GM19468 (cell line): ENCODE data around the gene OR10G8.
A peak's percentile ranks its signal among the peaks of the same experiment; 100 is the strongest.
"Not testable (repeated sequence)": the region's sequence is repeated elsewhere in the genome, so short reads cannot be mapped to it uniquely, and the experiment has no call there.

ENCODE experiments used
- ATAC-seq: cut with Tn5 transposase; IDR thresholded peaks from one replicate; pipeline ENCODE4 v1.9.1; 2021; ENCODE audit warnings: mild to moderate bottlenecking, moderate library complexity, moderate number of reproducible peaks; ENCODE audit not compliant: unreplicated experiment; ENCODE audit errors: extremely low read depth

The OR10G8 gene

GRCh38 chr11:124026498-124026897, at the start of gene OR10G8:
OR10G8 (plus strand) TSS chr11:124026798; CDS start chr11:124029623, 2,825 bp downstream.
- ATAC-seq: no peak

- ATAC-seq: no peak
These were observed 48.8 kb upstream of the OR10G8 start, which contains the start of gene OR10S1 for GRCh38 chr11:123977731-123978347. OR10S1 (minus strand) TSS chr11:123977781; CDS start chr11:123977664, 117 bp downstream.

- ATAC-seq: no peak
These were observed 47.3 kb upstream of the OR10G8 start for GRCh38 chr11:123979311-123979710.

- ATAC-seq: no peak
These were observed 31.5 kb upstream of the OR10G8 start, which contains the start of gene OR10G6 for GRCh38 chr11:123995119-123995518. OR10G6 (minus strand) TSS chr11:123995161; CDS start chr11:123995161, 0 bp downstream.

GRCh38 chr11:124012697-124013096, 13.9 kb upstream of the OR10G8 start, which contains the start of gene OR10G4:
OR10G4 (plus strand) TSS chr11:124012997; CDS start chr11:124015575, 2,578 bp downstream.
- no peak for ATAC-seq

GRCh38 chr11:124015837-124016236, 10.8 kb upstream of the OR10G8 start:
- ATAC-seq: not testable (repeated sequence)

- ATAC-seq: no peak
These were observed 10.1 kb downstream of the OR10G8 start for GRCh38 chr11:124036666-124037065.

- no peak for ATAC-seq
These were observed 13.0 kb downstream of the OR10G8 start for GRCh38 chr11:124039557-124039956.

GRCh38 chr11:124041254-124041653, 14.7 kb downstream of the OR10G8 start, which contains the start of gene OR10G7:
OR10G7 (minus strand) TSS chr11:124041325; CDS start chr11:124039001, 2,324 bp downstream.
- ATAC-seq: no peak

GRCh38 chr11:124043420-124043819, 16.8 kb downstream of the OR10G8 start:
- ATAC-seq: no peak

- no peak for ATAC-seq
These were observed 24.1 kb downstream of the OR10G8 start for GRCh38 chr11:124050748-124051147.

- no peak for ATAC-seq
These were observed 26.4 kb downstream of the OR10G8 start for GRCh38 chr11:124052966-124053365.

- ATAC-seq: no peak
These were observed 42.1 kb downstream of the OR10G8 start for GRCh38 chr11:124068601-124069110.

- peak; percentile 73 for ATAC-seq
These were observed 43.1 kb downstream of the OR10G8 start for GRCh38 chr11:124069429-124070401.

GRCh38 chr11:124070915-124071622, 44.5 kb downstream of the OR10G8 start:
- peak; percentile 73 for ATAC-seq

- ATAC-seq: no peak
These were observed 45.0 kb downstream of the OR10G8 start for GRCh38 chr11:124071623-124071948.

- no peak for ATAC-seq
These were observed 45.5 kb downstream of the OR10G8 start for GRCh38 chr11:124072147-124072546.

- no peak for ATAC-seq
These were observed 48.0 kb downstream of the OR10G8 start for GRCh38 chr11:124074554-124074953.

GRCh38 chr11:124075492-124075840, 48.9 kb downstream of the OR10G8 start:
- no peak for ATAC-seq
